Heart left ventricle (tissue), 13 donors: ENCODE data around the gene SMYD5.

Experiments used
- POLR2A ChIP-seq, 2 donors: fragments of 450-650 bp; IDR thresholded peaks; one replicate each; pipeline ENCODE4 v1.6.1; 2017; ENCODE audit warnings: antibody characterized with exemption in 2 of 2, mild to moderate bottlenecking in 2 of 2, moderate library complexity in 2 of 2
- TF ChIP-seq, protein P1 (sequence below), 12 donors: fragments of 200-600 bp; sonication (generic) in 4 of 12; IDR thresholded peaks; one replicate each; pipeline versions ENCODE4 v1.5.0 to v1.8.0; 2018 to 2022; ENCODE audit warnings: antibody characterized with exemption in 12 of 12, mild to moderate bottlenecking in 5 of 12
- donor health status: ischemic (EF 13 %, LVEDD 7.1; RV severe dilation, severe dysfunction).
- donor health status: DM: no; HTN: yes; CAD: no.
- donor health status: DM: no; HTN: no; CAD: no.
- donor health status: ischemic (EF 25% LVEDD 6.9; RV normal size, moderate dysfunction).
- donor health status: ischemic (EF 25% LVEDD 5.7; RV mildly dilated, moderate dysfunction).
- donor health status: ischemic (EF 35%, LVEDD 5.7; RV mildly dilated, moderate dysfunction).
- donor health status: nonischemic (EF 11% LVEDD 7.7; RV severe dilation, severe dysfunction).
- donor health status: DM: yes; HTN: yes; CAD: no.
- donor health status: PGD.
- donor health status: ischemic (EF 29% LVEDD 5.4; RV normal size, mild dysfunction).
- donor health status: nonischemic (EF 23%, LVEDD 6.1; RV moderate dilation, normal function).

DNA sequence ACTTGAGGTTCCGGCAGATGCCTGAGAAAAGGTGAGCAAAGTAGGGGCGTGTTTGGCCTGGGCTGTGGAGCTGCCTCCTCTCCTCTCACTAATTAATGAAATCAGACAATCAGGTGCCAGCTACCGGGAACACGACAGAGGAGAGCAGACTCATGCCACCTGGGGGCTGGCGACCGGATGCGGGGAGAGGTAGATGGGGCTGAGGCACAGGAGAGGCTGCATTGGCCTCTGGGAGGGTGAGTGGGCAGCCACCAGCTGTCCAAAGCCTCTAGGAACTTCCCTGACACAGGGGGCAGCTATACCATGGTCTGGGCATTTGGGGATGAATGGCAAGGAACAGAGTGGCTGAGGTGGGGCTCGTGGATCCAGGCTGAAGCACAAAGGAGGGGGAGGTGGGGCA is 45.2 kb downstream of the SMYD5 start:
- no peak for TF ChIP-seq POLR2A (IDR thresholded peaks at IDR 0.05)
- TF ChIP-seq, protein P1, sequence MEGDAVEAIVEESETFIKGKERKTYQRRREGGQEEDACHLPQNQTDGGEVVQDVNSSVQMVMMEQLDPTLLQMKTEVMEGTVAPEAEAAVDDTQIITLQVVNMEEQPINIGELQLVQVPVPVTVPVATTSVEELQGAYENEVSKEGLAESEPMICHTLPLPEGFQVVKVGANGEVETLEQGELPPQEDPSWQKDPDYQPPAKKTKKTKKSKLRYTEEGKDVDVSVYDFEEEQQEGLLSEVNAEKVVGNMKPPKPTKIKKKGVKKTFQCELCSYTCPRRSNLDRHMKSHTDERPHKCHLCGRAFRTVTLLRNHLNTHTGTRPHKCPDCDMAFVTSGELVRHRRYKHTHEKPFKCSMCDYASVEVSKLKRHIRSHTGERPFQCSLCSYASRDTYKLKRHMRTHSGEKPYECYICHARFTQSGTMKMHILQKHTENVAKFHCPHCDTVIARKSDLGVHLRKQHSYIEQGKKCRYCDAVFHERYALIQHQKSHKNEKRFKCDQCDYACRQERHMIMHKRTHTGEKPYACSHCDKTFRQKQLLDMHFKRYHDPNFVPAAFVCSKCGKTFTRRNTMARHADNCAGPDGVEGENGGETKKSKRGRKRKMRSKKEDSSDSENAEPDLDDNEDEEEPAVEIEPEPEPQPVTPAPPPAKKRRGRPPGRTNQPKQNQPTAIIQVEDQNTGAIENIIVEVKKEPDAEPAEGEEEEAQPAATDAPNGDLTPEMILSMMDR (IDR thresholded peaks at IDR 0.05) = no peak
